ENCODE measurements around the gene SHROOM3. TPM values are rescaled to one million over a fixed set of nuclear protein-coding genes. Genes with fewer than 3 reads are reported as not detected.

The SHROOM3 gene
- total RNA-seq, 2 experiments from 2014 or later, result not detected

- no peak overlapping the region for H3K27ac Mint-ChIP-seq
- no peak for DNase-seq
- no peaks in the 10 kb centered on the region for H3K4me1 Mint-ChIP-seq
- peaks cover 7% of the 10 kb centered on the region for H3K27me3 Mint-ChIP-seq
- H3K4me3 Mint-ChIP-seq, result no peak overlapping the region
- peaks cover 2% of the 10 kb centered on the region for H3K9me3 Mint-ChIP-seq
- POLR2A ChIA-PET, result no interaction called here
- no peaks in the 10 kb centered on the region for H3K36me3 Mint-ChIP-seq (ENCODE audit: low read depth)
- CTCF ChIA-PET, result interaction anchor here (0.6 to 1.0 kb wide), 2 partner anchors 48 to 158 kb away, joined by 3 to 9 read pairs; no protein-coding TSS in a partner anchor
These were observed 371.3 kb downstream of the SHROOM3 start for GRCh38 chr4:76806346-76806745.

GRCh38 chr4:76806757-76807156, 371.7 kb downstream of the SHROOM3 start:
- peaks cover 6% of the 10 kb centered on the region for H3K27me3 Mint-ChIP-seq
- H3K4me3 Mint-ChIP-seq, result no peak overlapping the region
- H3K4me1 Mint-ChIP-seq, result no peaks in the 10 kb centered on the region
- peaks cover 2% of the 10 kb centered on the region for H3K9me3 Mint-ChIP-seq
- no peak for DNase-seq
- H3K36me3 Mint-ChIP-seq (ENCODE audit: low read depth), result no peaks in the 10 kb centered on the region
- ChIA-PET CTCF (interaction anchor here (0.6 kb wide), 1 partner anchor 158 kb away, joined by 9 read pairs; no protein-coding TSS in a partner anchor), POLR2A (no interaction called here)
- no peak overlapping the region for H3K27ac Mint-ChIP-seq

- CTCF ChIA-PET, result interaction anchor here (0.6 to 1.3 kb wide), 2 partner anchors 10 to 340 kb away, joined by 3 to 7 read pairs; no protein-coding TSS in a partner anchor
- Mint-ChIP-seq H3K9me3 (peaks cover 2% of the 10 kb centered on the region), H3K27ac (no peak overlapping the region), H3K27me3 (peaks cover under 1% of the 10 kb centered on the region), H3K4me3 (no peak overlapping the region), H3K36me3 (ENCODE audit: low read depth) (no peaks in the 10 kb centered on the region), H3K4me1 (no peaks in the 10 kb centered on the region)
- POLR2A ChIA-PET, result no interaction called here
- no peak for DNase-seq
These were observed 374.7 kb downstream of the SHROOM3 start for GRCh38 chr4:76809594-76810305.

- no peak for DNase-seq
- Mint-ChIP-seq H3K27me3 (peaks cover 5% of the 10 kb centered on the region), H3K4me1 (no peaks in the 10 kb centered on the region), H3K36me3 (ENCODE audit: low read depth) (no peaks in the 10 kb centered on the region), H3K4me3 (no peak overlapping the region), H3K9me3 (peaks cover 2% of the 10 kb centered on the region), H3K27ac (no peak overlapping the region)
- POLR2A ChIA-PET, result no interaction called here
- CTCF ChIA-PET, result no interaction called here
These were observed 376.8 kb downstream of the SHROOM3 start for GRCh38 chr4:76811604-76812412.

GRCh38 chr4:76813070-76813469, 378.0 kb downstream of the SHROOM3 start:
- Mint-ChIP-seq H3K4me1 (no peaks in the 10 kb centered on the region), H3K9me3 (no peaks in the 10 kb centered on the region), H3K4me3 (no peak overlapping the region), H3K27ac (no peak overlapping the region), H3K27me3 (peaks cover 11% of the 10 kb centered on the region), H3K36me3 (ENCODE audit: low read depth) (no peaks in the 10 kb centered on the region)
- ChIA-PET CTCF (no interaction called here), POLR2A (no interaction called here)
- DNase-seq, result no peak

- H3K27ac Mint-ChIP-seq, result no peak overlapping the region
- ChIA-PET POLR2A (interaction anchor here (0.5 kb wide), 1 partner anchor 1956 kb away, joined by 3 read pairs; no protein-coding TSS in a partner anchor), CTCF (no interaction called here)
- H3K4me3 Mint-ChIP-seq, result no peak overlapping the region
- H3K36me3 Mint-ChIP-seq (ENCODE audit: low read depth), result no peaks in the 10 kb centered on the region
- peaks cover 20% of the 10 kb centered on the region for H3K27me3 Mint-ChIP-seq
- DNase-seq, result no peak
- no peaks in the 10 kb centered on the region for H3K9me3 Mint-ChIP-seq
- H3K4me1 Mint-ChIP-seq, result no peaks in the 10 kb centered on the region
These were observed 386.6 kb downstream of the SHROOM3 start for GRCh38 chr4:76821641-76822040.

GRCh38 chr4:76822303-76822702, 387.3 kb downstream of the SHROOM3 start:
- CTCF ChIA-PET, result no interaction called here
- Mint-ChIP-seq H3K9me3 (no peaks in the 10 kb centered on the region), H3K36me3 (ENCODE audit: low read depth) (no peaks in the 10 kb centered on the region), H3K4me1 (no peaks in the 10 kb centered on the region), H3K27ac (no peak overlapping the region), H3K27me3 (peaks cover 14% of the 10 kb centered on the region), H3K4me3 (no peak overlapping the region)
- no peak for DNase-seq
- POLR2A ChIA-PET, result interaction anchor here (0.5 kb wide), 1 partner anchor 1956 kb away, joined by 3 read pairs; no protein-coding TSS in a partner anchor

GRCh38 chr4:76823495-76823894, 388.5 kb downstream of the SHROOM3 start:
- H3K4me3 Mint-ChIP-seq, result no peak overlapping the region
- POLR2A ChIA-PET, result no interaction called here
- H3K4me1 Mint-ChIP-seq, result no peaks in the 10 kb centered on the region
- CTCF ChIA-PET, result no interaction called here
- H3K36me3 Mint-ChIP-seq (ENCODE audit: low read depth), result no peaks in the 10 kb centered on the region
- H3K27me3 Mint-ChIP-seq, result peaks cover 12% of the 10 kb centered on the region
- no peaks in the 10 kb centered on the region for H3K9me3 Mint-ChIP-seq
- H3K27ac Mint-ChIP-seq, result no peak overlapping the region
- no peak for DNase-seq

- Mint-ChIP-seq H3K27me3 (no peaks in the 10 kb centered on the region), H3K27ac (no peak overlapping the region), H3K9me3 (no peaks in the 10 kb centered on the region), H3K4me3 (no peak overlapping the region), H3K4me1 (no peaks in the 10 kb centered on the region), H3K36me3 (ENCODE audit: low read depth) (no peaks in the 10 kb centered on the region)
- ChIA-PET CTCF (no interaction called here), POLR2A (no interaction called here)
- no peak for DNase-seq
These were observed 395.6 kb downstream of the SHROOM3 start for GRCh38 chr4:76830612-76830963.

GRCh38 chr4:76830964-76831703, 396.1 kb downstream of the SHROOM3 start:
- no peaks in the 10 kb centered on the region for H3K4me1 Mint-ChIP-seq
- no peak overlapping the region for H3K27ac Mint-ChIP-seq
- H3K36me3 Mint-ChIP-seq (ENCODE audit: low read depth), result no peaks in the 10 kb centered on the region
- no peak overlapping the region for H3K4me3 Mint-ChIP-seq
- CTCF ChIA-PET, result no interaction called here
- H3K9me3 Mint-ChIP-seq, result no peaks in the 10 kb centered on the region
- no peak for DNase-seq
- POLR2A ChIA-PET, result no interaction called here
- no peaks in the 10 kb centered on the region for H3K27me3 Mint-ChIP-seq

GRCh38 chr4:76831711-76832373, 396.8 kb downstream of the SHROOM3 start:
- Mint-ChIP-seq H3K27me3 (no peaks in the 10 kb centered on the region), H3K4me1 (no peaks in the 10 kb centered on the region), H3K4me3 (no peak overlapping the region), H3K9me3 (no peaks in the 10 kb centered on the region), H3K36me3 (ENCODE audit: low read depth) (no peaks in the 10 kb centered on the region), H3K27ac (no peak overlapping the region)
- ChIA-PET POLR2A (no interaction called here), CTCF (no interaction called here)
- no peak for DNase-seq
